Kidney epithelial cell (primary cell): ENCODE results near the gene GPR137. TPM values are rescaled to one million over a fixed set of nuclear protein-coding genes. Genes with fewer than 3 reads are reported as not detected.

Experiments used
- DNase-seq: peaks from one replicate; pipeline ENCODE4 v3.0.0-alpha.2; 2010; ENCODE audit warnings: low read depth
- H3K27me3 ChIP-seq: 2 replicates; pipeline ENCODE4 v1.6.0; 2011; ENCODE audit warnings: low read length; ENCODE audit not compliant: control insufficient read depth, insufficient read depth
- H3K36me3 ChIP-seq: 2 replicates; pipeline ENCODE4 v1.5.1; 2011; ENCODE audit warnings: low read length; ENCODE audit not compliant: control insufficient read depth, insufficient read depth
- H3K4me3 ChIP-seq: 2 replicates; pipeline ENCODE4 v1.5.1; 2011; ENCODE audit warnings: low read depth, mild to moderate bottlenecking, control low read depth, low read length
- CTCF ChIP-seq: IDR thresholded peaks from 2 replicates; pipeline ENCODE4 v1.5.1; 2011; ENCODE audit warnings: mild to moderate bottlenecking, moderate library complexity, low read length, control low read depth, inconsistent platforms; ENCODE audit not compliant: insufficient read depth, poor library complexity, severe bottlenecking
- total RNA-seq: library from RNA; depleted of rRNA; stranded (reverse); fragments of >200 nt; gene quantifications from 2 replicates; pipeline ENCODE4 v1.2.3, GENCODE V29; 2015

The GPR137 gene
- total RNA-seq, 1 donor from 2014 or later = 21.9 TPM

GRCh38 chr11:64264371-64264852 lies 21.2 kb upstream of the GPR137 start:
- DNase-seq = no peak
- no peaks in the 10 kb centered on the region for H3K27me3 ChIP-seq
- H3K36me3 ChIP-seq = peaks cover 3% of the 10 kb centered on the region
- no peak overlapping the region for H3K4me3 ChIP-seq
- TF ChIP-seq CTCF = no peak

GRCh38 chr11:64265176-64266160 lies 20.2 kb upstream of the GPR137 start:
- Histone ChIP-seq H3K4me3 (no peak overlapping the region), H3K36me3 (peaks cover 3% of the 10 kb centered on the region), H3K27me3 (no peaks in the 10 kb centered on the region)
- TF ChIP-seq CTCF = no peak
- DNase-seq = no peak

- H3K36me3 ChIP-seq = peaks cover 3% of the 10 kb centered on the region
- no peaks in the 10 kb centered on the region for H3K27me3 ChIP-seq
- no peak overlapping the region for H3K4me3 ChIP-seq
- no peak for TF ChIP-seq CTCF
- DNase-seq = no peak
Observed at GRCh38 chr11:64266339-64266738, 19.3 kb upstream of the GPR137 start.

- Histone ChIP-seq H3K36me3 (peaks cover 3% of the 10 kb centered on the region), H3K27me3 (no peaks in the 10 kb centered on the region), H3K4me3 (no peak overlapping the region)
- DNase-seq = no peak
- TF ChIP-seq CTCF = no peak
Observed at GRCh38 chr11:64267207-64267945, 18.3 kb upstream of the GPR137 start.

GRCh38 chr11:64268025-64268892 lies 17.4 kb upstream of the GPR137 start:
- DNase-seq = no peak
- Histone ChIP-seq H3K4me3 (peak overlapping the region; percentile 73), H3K27me3 (no peaks in the 10 kb centered on the region), H3K36me3 (peaks cover 3% of the 10 kb centered on the region)
- no peak for TF ChIP-seq CTCF
